ENCODE results near the gene SEMA3F.

Gene SEMA3F

GRCh38 chr3:50120364-50121071, 34.6 kb upstream of the SEMA3F start:
- no peak overlapping the region for H3K4me3 ChIP-seq (replicated peaks; ENCODE audit: insufficient read depth, low read length)
- H3K27me3 ChIP-seq (ENCODE audit: insufficient read depth, poor library complexity, severe bottlenecking), result no peaks in the 10 kb centered on the region
- TF ChIP-seq SPI1 (IDR thresholded peaks at IDR 0.05; ENCODE audit: borderline replicate concordance, low read depth) (no peak), POLR2AphosphoS5 (IDR thresholded peaks at IDR 0.05; ENCODE audit: low read depth) (peak; percentile 59; the same call in 1 of the 2 replicates), GABPA (IDR thresholded peaks at IDR 0.05; ENCODE audit: low read depth) (no peak), CTCF (IDR thresholded peaks at IDR 0.05; ENCODE audit: insufficient read depth, low read length) (no peak)
- TF ChIP-seq, protein P1, sequence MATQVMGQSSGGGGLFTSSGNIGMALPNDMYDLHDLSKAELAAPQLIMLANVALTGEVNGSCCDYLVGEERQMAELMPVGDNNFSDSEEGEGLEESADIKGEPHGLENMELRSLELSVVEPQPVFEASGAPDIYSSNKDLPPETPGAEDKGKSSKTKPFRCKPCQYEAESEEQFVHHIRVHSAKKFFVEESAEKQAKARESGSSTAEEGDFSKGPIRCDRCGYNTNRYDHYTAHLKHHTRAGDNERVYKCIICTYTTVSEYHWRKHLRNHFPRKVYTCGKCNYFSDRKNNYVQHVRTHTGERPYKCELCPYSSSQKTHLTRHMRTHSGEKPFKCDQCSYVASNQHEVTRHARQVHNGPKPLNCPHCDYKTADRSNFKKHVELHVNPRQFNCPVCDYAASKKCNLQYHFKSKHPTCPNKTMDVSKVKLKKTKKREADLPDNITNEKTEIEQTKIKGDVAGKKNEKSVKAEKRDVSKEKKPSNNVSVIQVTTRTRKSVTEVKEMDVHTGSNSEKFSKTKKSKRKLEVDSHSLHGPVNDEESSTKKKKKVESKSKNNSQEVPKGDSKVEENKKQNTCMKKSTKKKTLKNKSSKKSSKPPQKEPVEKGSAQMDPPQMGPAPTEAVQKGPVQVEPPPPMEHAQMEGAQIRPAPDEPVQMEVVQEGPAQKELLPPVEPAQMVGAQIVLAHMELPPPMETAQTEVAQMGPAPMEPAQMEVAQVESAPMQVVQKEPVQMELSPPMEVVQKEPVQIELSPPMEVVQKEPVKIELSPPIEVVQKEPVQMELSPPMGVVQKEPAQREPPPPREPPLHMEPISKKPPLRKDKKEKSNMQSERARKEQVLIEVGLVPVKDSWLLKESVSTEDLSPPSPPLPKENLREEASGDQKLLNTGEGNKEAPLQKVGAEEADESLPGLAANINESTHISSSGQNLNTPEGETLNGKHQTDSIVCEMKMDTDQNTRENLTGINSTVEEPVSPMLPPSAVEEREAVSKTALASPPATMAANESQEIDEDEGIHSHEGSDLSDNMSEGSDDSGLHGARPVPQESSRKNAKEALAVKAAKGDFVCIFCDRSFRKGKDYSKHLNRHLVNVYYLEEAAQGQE (IDR thresholded peaks at IDR 0.05; ENCODE audit: insufficient replicate concordance, low read depth), result no peak
- DNase-seq (ENCODE audit: low read depth in 1 of 2, low spot score in 1 of 2), result no peak
- H3K27ac ChIP-seq (replicated peaks), result no peak overlapping the region

- H3K4me3 ChIP-seq (replicated peaks; ENCODE audit: insufficient read depth, low read length), result no peak overlapping the region
- TF ChIP-seq SPI1 (IDR thresholded peaks at IDR 0.05; ENCODE audit: borderline replicate concordance, low read depth), result no peak
- TF ChIP-seq POLR2AphosphoS5 (IDR thresholded peaks at IDR 0.05; ENCODE audit: low read depth), result peak; percentile 22; the same call in 1 of the 2 replicates
- peak; percentile 52 for TF ChIP-seq CTCF (IDR thresholded peaks at IDR 0.05; ENCODE audit: insufficient read depth, low read length)
- TF ChIP-seq, protein P1 (IDR thresholded peaks at IDR 0.05; ENCODE audit: insufficient replicate concordance, low read depth), result no peak
- no peak for TF ChIP-seq GABPA (IDR thresholded peaks at IDR 0.05; ENCODE audit: low read depth)
- H3K27ac ChIP-seq (replicated peaks), result no peak overlapping the region
- H3K27me3 ChIP-seq (ENCODE audit: insufficient read depth, poor library complexity, severe bottlenecking), result no peaks in the 10 kb centered on the region
- peak; percentile 43 to 77 for DNase-seq (ENCODE audit: low read depth in 1 of 2, low spot score in 1 of 2)
Observed at GRCh38 chr3:50121072-50122032, 33.8 kb upstream of the SEMA3F start.

DNA sequence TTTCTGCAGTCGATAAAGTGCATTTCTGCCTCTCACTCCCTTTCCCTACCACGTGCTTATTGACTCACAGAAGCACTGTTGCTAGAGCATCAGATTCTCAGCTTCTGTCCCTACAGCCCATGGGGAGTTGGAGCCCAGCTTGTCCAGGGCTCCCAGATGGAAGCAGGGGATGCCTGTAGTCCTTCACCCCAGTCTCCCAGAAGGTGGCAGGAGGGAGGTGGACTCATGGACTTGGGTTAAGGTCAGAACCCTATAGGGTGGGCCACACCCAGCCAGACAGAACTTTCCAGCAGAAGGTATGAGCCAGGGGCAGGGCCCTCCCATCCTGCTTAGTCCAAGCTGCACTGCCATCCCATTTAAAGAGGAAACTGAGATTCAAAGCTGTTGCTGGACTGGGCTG, 33.1 kb upstream of the SEMA3F start:
- no peak for DNase-seq (ENCODE audit: low read depth in 1 of 2, low spot score in 1 of 2)
- TF ChIP-seq SPI1 (IDR thresholded peaks at IDR 0.05; ENCODE audit: borderline replicate concordance, low read depth) (no peak), GABPA (IDR thresholded peaks at IDR 0.05; ENCODE audit: low read depth) (no peak), CTCF (IDR thresholded peaks at IDR 0.05; ENCODE audit: insufficient read depth, low read length) (no peak), POLR2AphosphoS5 (IDR thresholded peaks at IDR 0.05; ENCODE audit: low read depth) (no peak)
- TF ChIP-seq, protein P1 (IDR thresholded peaks at IDR 0.05; ENCODE audit: insufficient replicate concordance, low read depth), result no peak
- Histone ChIP-seq H3K4me3 (replicated peaks; ENCODE audit: insufficient read depth, low read length) (no peak overlapping the region), H3K27ac (replicated peaks) (no peak overlapping the region), H3K27me3 (ENCODE audit: insufficient read depth, poor library complexity, severe bottlenecking) (no peaks in the 10 kb centered on the region)
